ENCODE results near the gene SNX9.

DNA sequence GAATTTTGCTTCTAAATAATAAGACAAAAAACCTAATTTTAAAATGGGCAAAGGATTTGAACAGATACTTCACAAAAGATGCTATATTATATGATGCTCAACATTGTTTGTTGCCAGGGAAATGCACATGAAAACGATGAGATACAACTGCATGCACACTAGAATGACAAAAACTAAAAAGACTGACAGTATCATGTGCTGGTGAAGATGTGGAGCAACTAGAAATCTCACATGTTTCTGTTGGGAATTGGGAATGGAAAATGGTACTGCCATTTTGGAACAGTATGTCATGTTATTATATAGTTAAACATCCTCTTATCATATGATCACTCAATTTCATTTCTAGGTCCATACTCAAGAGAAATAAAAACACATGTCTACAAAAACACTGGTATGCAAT lies 13.4 kb upstream of the SNX9 start:
- TF ChIP-seq EZH2 (IDR thresholded peaks at IDR 0.05; ENCODE audit: insufficient read depth, low read length): no peak
- TF ChIP-seq, protein P1, sequence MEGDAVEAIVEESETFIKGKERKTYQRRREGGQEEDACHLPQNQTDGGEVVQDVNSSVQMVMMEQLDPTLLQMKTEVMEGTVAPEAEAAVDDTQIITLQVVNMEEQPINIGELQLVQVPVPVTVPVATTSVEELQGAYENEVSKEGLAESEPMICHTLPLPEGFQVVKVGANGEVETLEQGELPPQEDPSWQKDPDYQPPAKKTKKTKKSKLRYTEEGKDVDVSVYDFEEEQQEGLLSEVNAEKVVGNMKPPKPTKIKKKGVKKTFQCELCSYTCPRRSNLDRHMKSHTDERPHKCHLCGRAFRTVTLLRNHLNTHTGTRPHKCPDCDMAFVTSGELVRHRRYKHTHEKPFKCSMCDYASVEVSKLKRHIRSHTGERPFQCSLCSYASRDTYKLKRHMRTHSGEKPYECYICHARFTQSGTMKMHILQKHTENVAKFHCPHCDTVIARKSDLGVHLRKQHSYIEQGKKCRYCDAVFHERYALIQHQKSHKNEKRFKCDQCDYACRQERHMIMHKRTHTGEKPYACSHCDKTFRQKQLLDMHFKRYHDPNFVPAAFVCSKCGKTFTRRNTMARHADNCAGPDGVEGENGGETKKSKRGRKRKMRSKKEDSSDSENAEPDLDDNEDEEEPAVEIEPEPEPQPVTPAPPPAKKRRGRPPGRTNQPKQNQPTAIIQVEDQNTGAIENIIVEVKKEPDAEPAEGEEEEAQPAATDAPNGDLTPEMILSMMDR (IDR thresholded peaks at IDR 0.05; ENCODE audit: insufficient read depth, low read depth, low read length): no peak
